ENCODE measurements around the gene DMRT3.

DMRT3 gene

DNA sequence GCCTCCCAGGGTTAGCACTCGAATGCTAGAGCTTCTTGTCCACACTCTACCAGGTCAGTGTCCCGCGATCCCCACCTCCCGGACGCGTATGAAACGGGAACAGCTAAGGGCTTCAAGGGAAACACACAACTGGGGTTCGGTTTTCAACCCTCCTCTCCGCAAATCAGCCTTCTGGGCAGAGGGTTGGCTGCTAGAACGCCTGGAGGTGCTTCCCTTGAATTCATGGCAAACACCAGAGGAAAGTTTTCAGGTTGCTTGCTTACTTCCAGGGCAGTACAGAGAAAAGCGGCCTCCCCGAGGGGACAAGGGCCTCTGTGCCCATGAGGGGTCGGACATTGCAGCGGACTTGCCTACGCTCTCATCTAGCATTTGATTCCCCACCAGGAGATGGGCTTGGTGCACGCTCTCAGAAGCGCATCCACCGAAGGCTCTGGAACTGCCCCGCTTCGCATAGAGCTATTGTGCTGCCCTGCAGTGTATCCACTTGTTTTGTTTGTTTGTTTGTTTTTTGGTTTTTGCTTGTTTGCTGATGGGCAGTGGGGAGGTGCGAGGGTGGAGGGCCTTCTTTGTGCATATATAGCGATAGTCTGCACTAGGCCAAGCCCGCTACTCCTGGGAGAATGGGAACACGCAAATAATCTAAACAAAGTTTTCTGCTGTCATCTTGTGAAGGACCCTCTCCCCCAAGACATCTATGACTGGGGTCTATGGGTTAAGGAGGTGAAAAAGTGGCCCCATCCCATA lies 1.3 kb upstream of the DMRT3 start:
- H3K4me3 ChIP-seq (replicated peaks; ENCODE audit: low read depth, low read length), result no peak overlapping the region
- DNase-seq (ENCODE audit: extremely low read depth, low read depth), result no peak
- TF ChIP-seq CTCF (IDR thresholded peaks at IDR 0.05; ENCODE audit: low read depth, low read length, missing control alignments), result no peak

GRCh38 chr9:975740-976257 lies 656 bp upstream of the DMRT3 start:
- H3K4me3 ChIP-seq (replicated peaks; ENCODE audit: low read depth, low read length), result no peak overlapping the region
- no peak for DNase-seq (ENCODE audit: extremely low read depth, low read depth)
- TF ChIP-seq CTCF (IDR thresholded peaks at IDR 0.05; ENCODE audit: low read depth, low read length, missing control alignments), result no peak

GRCh38 chr9:976943-977837 lies 735 bp downstream of the DMRT3 start:
- H3K4me3 ChIP-seq (replicated peaks; ENCODE audit: low read depth, low read length), result no peak overlapping the region
- TF ChIP-seq CTCF (IDR thresholded peaks at IDR 0.05; ENCODE audit: low read depth, low read length, missing control alignments), result no peak
- no peak for DNase-seq (ENCODE audit: extremely low read depth, low read depth)

- H3K4me3 ChIP-seq (replicated peaks; ENCODE audit: low read depth, low read length), result no peak overlapping the region
- DNase-seq (ENCODE audit: extremely low read depth, low read depth), result no peak
- no peak for TF ChIP-seq CTCF (IDR thresholded peaks at IDR 0.05; ENCODE audit: low read depth, low read length, missing control alignments)
Measured at GRCh38 chr9:977838-978830, 1.7 kb downstream of the DMRT3 start.

GRCh38 chr9:979983-980382 lies 3.5 kb downstream of the DMRT3 start:
- H3K4me3 ChIP-seq (replicated peaks; ENCODE audit: low read depth, low read length), result no peak overlapping the region
- TF ChIP-seq CTCF (IDR thresholded peaks at IDR 0.05; ENCODE audit: low read depth, low read length, missing control alignments), result no peak
- DNase-seq (ENCODE audit: extremely low read depth, low read depth), result no peak

DNA sequence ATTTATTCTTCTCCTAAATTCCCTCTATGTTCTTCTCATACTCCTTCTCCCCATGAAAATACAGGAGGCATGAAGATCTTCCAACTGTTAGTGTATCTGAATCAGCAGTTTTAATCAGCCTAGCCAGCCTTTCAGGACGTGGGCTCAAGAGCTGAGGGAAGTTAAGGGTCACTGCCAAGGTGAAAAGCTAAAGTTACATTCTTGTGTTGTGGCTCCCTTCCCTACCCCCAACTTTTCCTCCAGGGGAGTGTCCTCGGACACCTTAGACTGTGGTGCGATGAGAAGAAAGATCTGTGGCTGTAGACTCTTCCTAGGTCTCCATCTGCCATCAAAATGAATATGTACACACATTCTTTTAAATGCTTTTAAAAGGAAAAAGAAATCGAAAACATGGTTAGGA lies 4.2 kb downstream of the DMRT3 start:
- no peak for DNase-seq (ENCODE audit: extremely low read depth, low read depth)
- H3K4me3 ChIP-seq (replicated peaks; ENCODE audit: low read depth, low read length), result no peak overlapping the region
- TF ChIP-seq CTCF (IDR thresholded peaks at IDR 0.05; ENCODE audit: low read depth, low read length, missing control alignments), result no peak

All from HFF-Myc (cell line).